Immature natural killer cell (primary cell): ENCODE results near the gene COL7A1. TPM values are rescaled to one million over a fixed set of nuclear protein-coding genes. Genes with fewer than 3 reads are reported as not detected.
"Not testable (repeated sequence)": the region's sequence is repeated elsewhere in the genome, so short reads cannot be mapped to it uniquely, and the experiment has no call there.

Experiments used
- DNase-seq, 3 donors: peaks; one replicate each; pipeline ENCODE4 v3.0.0; 2022; ENCODE audit warnings: mixed read lengths in 1 of 3
- H3K27ac Mint-ChIP-seq, 6 donors: one replicate each; pipeline ENCODE4 v1.8.0; 2020; ENCODE audit warnings: mixed read lengths in 6 of 6, mild to moderate bottlenecking in 5 of 6, inconsistent platforms in 4 of 6, moderate library complexity in 3 of 6
- H3K27me3 Mint-ChIP-seq, 3 donors: one replicate each; pipeline ENCODE4 v1.8.0; 2020 to 2021; ENCODE audit warnings: low read depth in 3 of 3, mild to moderate bottlenecking in 3 of 3, mixed read lengths in 3 of 3, moderate library complexity in 3 of 3, inconsistent platforms in 1 of 3
- H3K36me3 Mint-ChIP-seq, 3 donors: one replicate each; pipeline ENCODE4 v1.8.0; 2020; ENCODE audit warnings: mixed read lengths in 3 of 3, inconsistent platforms in 2 of 3, mild to moderate bottlenecking in 2 of 3
- H3K4me1 Mint-ChIP-seq, 2 donors: one replicate each; pipeline ENCODE4 v1.8.0; 2020; ENCODE audit warnings: inconsistent platforms in 2 of 2, mild to moderate bottlenecking in 2 of 2, mixed read lengths in 2 of 2, moderate library complexity in 1 of 2
- H3K4me3 Mint-ChIP-seq, 5 donors: one replicate each; pipeline ENCODE4 v1.8.0; 2020; ENCODE audit warnings: mild to moderate bottlenecking in 5 of 5, mixed read lengths in 5 of 5, inconsistent platforms in 3 of 5, moderate library complexity in 3 of 5
- H3K9me3 Mint-ChIP-seq, 6 donors: one replicate each; pipeline ENCODE4 v1.8.0; 2020; ENCODE audit warnings: mild to moderate bottlenecking in 6 of 6, mixed read lengths in 6 of 6, inconsistent platforms in 4 of 6, moderate library complexity in 3 of 6
- polyA plus RNA-seq, 3 donors: library from polyadenylated mRNA; unstranded; fragments of 300-500 nt; fragmentation: Illumina TruSeq; gene quantifications; one replicate each; pipeline ENCODE4 v1.2.3, GENCODE V29; 2021

Gene COL7A1
- polyA plus RNA-seq, 3 donors from 2014 or later = not detected

GRCh38 chr3:48560648-48561018 is 34.5 kb downstream of the COL7A1 start:
- Mint-ChIP-seq H3K36me3 (no peaks in the 10 kb centered on the region), H3K4me1 (peaks cover 27 to 33% of the 10 kb centered on the region in 2 donors), H3K27ac (no peak overlapping the region), H3K27me3 (peaks cover 2 to 7% (median 5%) of the 10 kb centered on the region in 3 donors), H3K4me3 (peak overlapping the region in 1 of 5 donors; percentile 28), H3K9me3 (no peaks in the 10 kb centered on the region)
- DNase-seq = no peak

GRCh38 chr3:48558493-48559134 is 36.5 kb downstream of the COL7A1 start:
- H3K4me3 Mint-ChIP-seq = peak overlapping the region in 4 of 5 donors; percentile 5 to 82 (median 36)
- peaks cover 19 to 23% of the 10 kb centered on the region in 2 donors for H3K4me1 Mint-ChIP-seq
- no peak for DNase-seq
- H3K27ac Mint-ChIP-seq = peak overlapping the region in 4 of 6 donors; percentile 4 to 65 (median 46)
- peaks cover 2 to 5% (median 4%) of the 10 kb centered on the region in 3 donors for H3K27me3 Mint-ChIP-seq
- H3K9me3 Mint-ChIP-seq = no peaks in the 10 kb centered on the region
- H3K36me3 Mint-ChIP-seq = no peaks in the 10 kb centered on the region

- peak; percentile 99 to 100 (median 100) for DNase-seq
- Mint-ChIP-seq H3K4me1 (peaks cover 12 to 17% of the 10 kb centered on the region in 2 donors), H3K4me3 (peak within 1 kb of the TSS; percentile 74 to 84 (median 82)), H3K27me3 (peaks cover 2 to 4% (median 4%) of the 10 kb centered on the region in 3 donors), H3K9me3 (no peaks in the 10 kb centered on the region), H3K36me3 (no peaks in the 10 kb centered on the region), H3K27ac (peak within 1 kb of the TSS; percentile 8 to 79 (median 66))
These were observed 38.1 kb downstream of the COL7A1 start, which contains the start of gene PFKFB4 for GRCh38 chr3:48556796-48557626. Gene PFKFB4, minus strand, starts transcription at chr3:48556803. Its CDS starts 26 bp downstream, at chr3:48556777.

- H3K4me1 Mint-ChIP-seq = peaks cover 12 to 17% of the 10 kb centered on the region in 2 donors
- peak overlapping the region in 4 of 6 donors; percentile 8 to 79 (median 70) for H3K27ac Mint-ChIP-seq
- H3K36me3 Mint-ChIP-seq = no peaks in the 10 kb centered on the region
- H3K4me3 Mint-ChIP-seq = peak overlapping the region; percentile 74 to 84 (median 82)
- DNase-seq = no peak
- H3K27me3 Mint-ChIP-seq = peaks cover 2 to 4% (median 3%) of the 10 kb centered on the region in 3 donors
- no peaks in the 10 kb centered on the region for H3K9me3 Mint-ChIP-seq
These were observed 39.0 kb downstream of the COL7A1 start for GRCh38 chr3:48555949-48556795.

- peak overlapping the region; percentile 46 to 82 (median 80) for H3K4me3 Mint-ChIP-seq
- H3K27me3 Mint-ChIP-seq = peaks cover 2 to 5% (median 2%) of the 10 kb centered on the region in 3 donors
- peak overlapping the region in 1 of 6 donors; percentile 62 for H3K27ac Mint-ChIP-seq
- DNase-seq = no peak
- H3K36me3 Mint-ChIP-seq = no peaks in the 10 kb centered on the region
- H3K4me1 Mint-ChIP-seq = peaks cover 12 to 14% of the 10 kb centered on the region in 2 donors
- H3K9me3 Mint-ChIP-seq = no peaks in the 10 kb centered on the region
These were observed 39.7 kb downstream of the COL7A1 start for GRCh38 chr3:48555231-48555948.

GRCh38 chr3:48553886-48554845 is 41.0 kb downstream of the COL7A1 start:
- Mint-ChIP-seq H3K4me3 (peak overlapping the region in 1 of 5 donors; percentile 10), H3K4me1 (peaks cover 12% of the 10 kb centered on the region in 2 donors), H3K27me3 (peaks cover 2 to 6% (median 2%) of the 10 kb centered on the region in 3 donors)

GRCh38 chr3:48553361-48553760 is 41.8 kb downstream of the COL7A1 start:
- H3K27ac Mint-ChIP-seq = no peak overlapping the region
- H3K36me3 Mint-ChIP-seq = no peaks in the 10 kb centered on the region
- peaks cover 2 to 6% (median 2%) of the 10 kb centered on the region in 3 donors for H3K27me3 Mint-ChIP-seq
- H3K4me1 Mint-ChIP-seq = peaks cover 6 to 10% of the 10 kb centered on the region in 2 donors
- H3K9me3 Mint-ChIP-seq = no peaks in the 10 kb centered on the region
- no peak overlapping the region for H3K4me3 Mint-ChIP-seq
- DNase-seq = no peak

More at GRCh38 chr3:48553886-48554845, 41.0 kb downstream of the COL7A1 start:
- no peak for DNase-seq
- no peaks in the 10 kb centered on the region for H3K9me3 Mint-ChIP-seq
- no peak overlapping the region for H3K27ac Mint-ChIP-seq
- H3K36me3 Mint-ChIP-seq = no peaks in the 10 kb centered on the region

GRCh38 chr3:48552111-48552951 is 42.8 kb downstream of the COL7A1 start:
- no peak overlapping the region for H3K4me3 Mint-ChIP-seq
- H3K36me3 Mint-ChIP-seq = no peaks in the 10 kb centered on the region
- DNase-seq = no peak
- peaks cover 2 to 6% (median 2%) of the 10 kb centered on the region in 3 donors for H3K27me3 Mint-ChIP-seq
- H3K9me3 Mint-ChIP-seq = no peaks in the 10 kb centered on the region
- H3K27ac Mint-ChIP-seq = no peak overlapping the region
- H3K4me1 Mint-ChIP-seq = peaks cover 0 to 7% of the 10 kb centered on the region in 2 donors

- not testable (repeated sequence) for H3K27ac Mint-ChIP-seq, H3K4me1 Mint-ChIP-seq, H3K4me3 Mint-ChIP-seq, DNase-seq, H3K27me3 Mint-ChIP-seq, H3K9me3 Mint-ChIP-seq, H3K36me3 Mint-ChIP-seq
These were observed 43.5 kb downstream of the COL7A1 start for GRCh38 chr3:48551651-48552050.

GRCh38 chr3:48548729-48549705 is 46.1 kb downstream of the COL7A1 start:
- H3K4me1 Mint-ChIP-seq = no peaks in the 10 kb centered on the region
- DNase-seq = peak; percentile 72 to 78 (median 73)
- H3K27ac Mint-ChIP-seq = no peak overlapping the region
- no peaks in the 10 kb centered on the region for H3K36me3 Mint-ChIP-seq
- H3K9me3 Mint-ChIP-seq = no peaks in the 10 kb centered on the region
- peaks cover 0 to 2% (median 0%) of the 10 kb centered on the region in 3 donors for H3K27me3 Mint-ChIP-seq
- H3K4me3 Mint-ChIP-seq = no peak overlapping the region
